Right atrium auricular region (tissue), 2 donors: ENCODE results near the gene CPEB4. TPM values are rescaled to one million over a fixed set of nuclear protein-coding genes. Genes with fewer than 3 reads are reported as not detected.
A peak's percentile ranks its signal among the peaks of the same experiment; 100 is the strongest.

Experiments
- DNase-seq: peaks from one replicate; pipeline ENCODE4 v3.0.0-alpha.2; 2019; ENCODE audit warnings: low spot score
- H3K27ac ChIP-seq, 2 donors: fragments of 200-600 bp; sonication (generic); 1 replicate in 1 of 2; 2 replicates in 1 of 2; pipeline ENCODE4 v1.5.1; 2016 to 2019
- H3K27me3 ChIP-seq, 2 donors: fragments of 200-600 bp; sonication (generic); one replicate each; pipeline versions ENCODE4 v1.5.1 to v1.6.0; 2017 to 2019
- H3K36me3 ChIP-seq: fragments of 200-600 bp; sonication (generic); one replicate; pipeline ENCODE4 v1.5.1; 2016
- H3K4me1 ChIP-seq, 2 donors: fragments of 200-600 bp; sonication (generic); one replicate each; pipeline versions ENCODE4 v1.5.1 to v1.6.0; 2017 to 2019
- H3K4me3 ChIP-seq, 2 donors: fragments of 200-600 bp; sonication (generic); 1 replicate in 1 of 2; 2 replicates in 1 of 2; pipeline ENCODE4 v1.5.1; 2017 to 2019; ENCODE audit warnings: mild to moderate bottlenecking in 1 of 2, moderate library complexity in 1 of 2
- H3K9me3 ChIP-seq, 2 donors: fragments of 200-600 bp; sonication (generic); one replicate each; pipeline ENCODE4 v1.5.1; 2019
- total RNA-seq, 2 donors: library from RNA; depleted of rRNA; stranded (reverse); fragments of >200 nt; gene quantifications; one replicate each; pipeline ENCODE4 v1.1.0, GENCODE V29; 2016
- TF ChIP-seq, protein P1 (sequence below), 2 donors: fragments of 200-600 bp; sonication (generic); IDR thresholded peaks; one replicate each; pipeline ENCODE4 v1.5.1; 2019; ENCODE audit warnings: antibody characterized with exemption in 2 of 2

Gene CPEB4
- total RNA-seq, 2 donors from 2014 or later, result 79.5 to 127 TPM

DNA sequence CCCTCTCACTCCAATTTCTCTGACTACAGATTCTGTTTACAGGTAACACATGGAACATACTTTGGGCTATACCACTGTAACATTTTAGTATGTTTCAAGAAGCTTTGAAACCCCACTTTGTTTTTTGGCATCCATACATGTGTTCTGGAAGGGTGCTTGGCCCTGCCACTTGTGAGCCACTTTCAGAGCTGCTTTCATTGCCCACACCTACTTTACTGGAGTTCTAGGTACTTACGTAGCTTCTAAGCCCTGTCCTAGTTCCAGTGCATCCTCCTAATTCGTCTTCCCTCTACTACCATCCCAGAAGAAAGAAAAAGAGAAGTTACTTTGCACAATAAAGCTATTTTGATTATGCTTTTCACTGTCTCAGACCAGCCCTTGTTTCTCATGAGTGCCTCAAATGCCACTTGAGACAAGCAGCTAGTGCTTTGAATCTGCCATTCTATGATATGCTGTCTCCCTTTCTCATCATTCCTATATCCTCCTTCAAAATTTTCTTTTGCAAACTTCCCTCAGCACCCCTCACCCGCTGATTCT, 74.4 kb downstream of the CPEB4 start:
- H3K4me3 ChIP-seq, result no peak overlapping the region
- peaks cover 10% of the 10 kb centered on the region for H3K36me3 ChIP-seq
- H3K4me1 ChIP-seq, result no peaks in the 10 kb centered on the region
- H3K27me3 ChIP-seq, result no peaks in the 10 kb centered on the region
- peak overlapping the region; percentile 69 to 87 for H3K27ac ChIP-seq
- DNase-seq, result no peak
- TF ChIP-seq, protein P1, sequence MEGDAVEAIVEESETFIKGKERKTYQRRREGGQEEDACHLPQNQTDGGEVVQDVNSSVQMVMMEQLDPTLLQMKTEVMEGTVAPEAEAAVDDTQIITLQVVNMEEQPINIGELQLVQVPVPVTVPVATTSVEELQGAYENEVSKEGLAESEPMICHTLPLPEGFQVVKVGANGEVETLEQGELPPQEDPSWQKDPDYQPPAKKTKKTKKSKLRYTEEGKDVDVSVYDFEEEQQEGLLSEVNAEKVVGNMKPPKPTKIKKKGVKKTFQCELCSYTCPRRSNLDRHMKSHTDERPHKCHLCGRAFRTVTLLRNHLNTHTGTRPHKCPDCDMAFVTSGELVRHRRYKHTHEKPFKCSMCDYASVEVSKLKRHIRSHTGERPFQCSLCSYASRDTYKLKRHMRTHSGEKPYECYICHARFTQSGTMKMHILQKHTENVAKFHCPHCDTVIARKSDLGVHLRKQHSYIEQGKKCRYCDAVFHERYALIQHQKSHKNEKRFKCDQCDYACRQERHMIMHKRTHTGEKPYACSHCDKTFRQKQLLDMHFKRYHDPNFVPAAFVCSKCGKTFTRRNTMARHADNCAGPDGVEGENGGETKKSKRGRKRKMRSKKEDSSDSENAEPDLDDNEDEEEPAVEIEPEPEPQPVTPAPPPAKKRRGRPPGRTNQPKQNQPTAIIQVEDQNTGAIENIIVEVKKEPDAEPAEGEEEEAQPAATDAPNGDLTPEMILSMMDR (IDR thresholded peaks at IDR 0.05), result no peak
- H3K9me3 ChIP-seq, result no peaks in the 10 kb centered on the region

DNA sequence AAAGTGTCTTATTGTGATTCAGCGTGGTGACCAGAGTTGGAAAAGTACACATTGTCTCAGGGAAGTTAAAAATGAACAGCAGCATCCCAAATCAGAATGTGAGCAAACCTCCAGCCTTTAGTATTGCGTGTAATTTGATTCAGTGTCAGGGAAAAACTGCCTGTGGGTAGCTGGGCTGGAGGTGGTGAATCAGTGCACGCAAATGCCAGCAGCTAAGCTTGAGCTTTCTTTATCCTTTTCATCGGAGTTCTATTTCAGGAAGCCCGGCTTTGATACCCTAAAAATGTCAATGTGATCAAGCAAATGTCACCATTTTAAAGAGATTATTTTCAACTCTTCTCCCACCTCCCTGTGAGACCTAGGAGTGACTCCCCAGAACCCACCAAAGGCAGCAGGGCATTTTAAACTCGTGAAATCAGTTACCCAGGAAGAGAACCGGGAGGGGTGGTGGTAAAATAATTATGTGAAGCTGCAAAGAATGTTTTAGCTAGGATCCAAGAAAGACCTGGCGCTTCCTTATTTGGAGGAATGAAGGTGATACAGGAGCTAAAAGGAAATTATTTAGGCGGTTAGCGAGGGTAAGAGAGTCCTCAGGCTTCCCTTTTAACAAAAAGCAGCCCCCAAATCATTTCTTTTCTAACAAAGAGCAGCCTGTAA, 75.2 kb downstream of the CPEB4 start:
- Histone ChIP-seq H3K4me1 (no peaks in the 10 kb centered on the region), H3K4me3 (peak overlapping the region in 1 of 2 donors; percentile 5), H3K9me3 (no peaks in the 10 kb centered on the region), H3K27me3 (no peaks in the 10 kb centered on the region), H3K27ac (peak overlapping the region; percentile 69 to 87), H3K36me3 (peaks cover 2% of the 10 kb centered on the region)
- DNase-seq, result no peak
- TF ChIP-seq, protein P1 (IDR thresholded peaks at IDR 0.05), result no peak

DNA sequence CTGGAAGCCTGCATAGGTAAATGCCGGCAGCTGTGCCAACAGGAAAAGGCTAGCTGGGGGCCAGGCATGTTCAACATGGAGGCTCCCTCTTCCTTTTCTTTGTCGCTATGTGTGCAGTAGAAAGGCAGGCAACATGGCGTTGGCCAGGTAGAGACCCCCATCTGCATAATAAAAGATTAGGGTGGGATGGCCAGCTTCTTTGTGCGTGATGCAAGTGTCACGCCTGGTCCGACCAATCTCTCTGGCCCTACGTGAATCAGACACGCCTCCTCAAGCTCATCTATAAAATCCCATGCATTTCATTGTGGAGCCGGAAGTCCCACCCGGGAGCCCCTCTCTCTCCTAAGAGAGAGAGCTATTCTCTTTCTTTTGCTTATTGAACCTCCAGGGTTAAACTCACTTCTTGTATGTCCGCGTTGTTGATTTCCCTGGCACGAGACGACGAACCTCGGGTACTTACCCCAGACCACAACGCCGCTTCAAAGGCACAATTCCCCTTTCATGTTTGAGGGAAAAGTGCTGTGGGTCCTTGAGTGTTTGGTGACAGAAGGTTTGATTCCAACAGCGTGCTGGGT, 75.8 kb downstream of the CPEB4 start:
- no peaks in the 10 kb centered on the region for H3K27me3 ChIP-seq
- peak overlapping the region; percentile 69 to 87 for H3K27ac ChIP-seq
- H3K36me3 ChIP-seq, result no peaks in the 10 kb centered on the region
- TF ChIP-seq, protein P1 (IDR thresholded peaks at IDR 0.05), result no peak
- H3K9me3 ChIP-seq, result no peaks in the 10 kb centered on the region
- H3K4me3 ChIP-seq, result peak overlapping the region in 1 of 2 donors; percentile 5
- DNase-seq, result no peak
- H3K4me1 ChIP-seq, result no peaks in the 10 kb centered on the region

DNA sequence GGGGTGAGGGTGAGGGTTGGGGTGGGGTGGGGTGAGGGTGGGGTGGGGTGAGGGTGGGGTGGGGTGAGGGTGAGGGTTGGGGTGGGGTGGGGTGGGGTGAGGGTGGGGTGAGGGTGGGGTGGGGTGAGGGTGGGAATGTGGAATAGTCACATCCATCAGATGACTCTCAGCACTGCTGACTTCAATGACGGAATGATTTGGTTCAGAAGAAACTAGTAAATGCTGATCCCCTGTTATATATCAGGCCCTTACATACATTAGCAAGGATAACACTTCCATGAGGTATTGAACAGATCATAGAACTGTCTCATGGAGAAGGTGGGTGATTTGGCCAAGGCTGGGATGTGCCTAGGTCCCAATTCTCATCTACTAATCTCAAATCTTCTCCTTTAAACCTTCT, 76.4 kb downstream of the CPEB4 start:
- H3K4me3 ChIP-seq, result no peak overlapping the region
- H3K27me3 ChIP-seq, result no peaks in the 10 kb centered on the region
- H3K36me3 ChIP-seq, result no peaks in the 10 kb centered on the region
- H3K9me3 ChIP-seq, result no peaks in the 10 kb centered on the region
- H3K4me1 ChIP-seq, result no peaks in the 10 kb centered on the region
- TF ChIP-seq, protein P1 (IDR thresholded peaks at IDR 0.05), result no peak
- peak overlapping the region in 1 of 2 donors; percentile 87 for H3K27ac ChIP-seq
- no peak for DNase-seq

DNA sequence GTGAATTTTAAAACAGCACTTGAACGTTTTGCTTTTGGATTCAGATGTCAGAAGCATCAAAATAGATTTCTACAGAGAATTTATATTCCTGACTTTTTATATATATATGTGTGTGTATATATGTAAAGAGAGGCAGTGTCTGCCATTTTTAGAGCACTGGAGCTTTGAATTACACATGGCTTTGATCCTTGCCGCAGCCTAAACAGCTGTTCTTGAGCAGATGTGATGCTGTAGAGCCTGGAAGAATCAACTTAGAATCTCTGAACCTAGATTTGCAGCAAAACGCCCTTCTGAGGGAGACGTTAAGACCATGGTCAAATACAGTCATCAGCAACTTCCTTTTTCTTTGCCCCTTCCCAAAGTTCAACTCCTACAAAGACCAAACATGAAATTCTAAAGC, 79.1 kb downstream of the CPEB4 start:
- TF ChIP-seq, protein P1 (IDR thresholded peaks at IDR 0.05), result no peak
- Histone ChIP-seq H3K4me3 (no peak overlapping the region), H3K9me3 (no peaks in the 10 kb centered on the region), H3K36me3 (no peaks in the 10 kb centered on the region), H3K4me1 (peaks cover 0 to under 1% of the 10 kb centered on the region in 2 donors), H3K27me3 (no peaks in the 10 kb centered on the region), H3K27ac (no peak overlapping the region)
- no peak for DNase-seq
